OCI-LY3 (cell line): Measurements from ENCODE around the gene GPR150.
A peak's percentile ranks its signal among the peaks of the same experiment; 100 is the strongest.

Experiments used
- H2AFZ ChIP-seq: fragments of 200-600, 300-600 bp; shearing (Covaris generic); 2 replicates; pipeline ENCODE4 v1.6.0; 2014; ENCODE audit warnings: antibody characterized with exemption, low read depth, low read length
- H3K27ac ChIP-seq: fragments of 200-600, 300-600 bp; sonication (generic); 2 replicates; pipeline ENCODE4 v1.5.1; 2014; ENCODE audit warnings: mild to moderate bottlenecking, low read length, moderate library complexity, mixed read lengths
- H3K27me3 ChIP-seq: fragments of 200-600, 300-600 bp; sonication (generic); 2 replicates; pipeline ENCODE4 v1.6.1; 2014; ENCODE audit warnings: low read depth, low read length, mixed read lengths
- H3K36me3 ChIP-seq: fragments of 200-600, 300-600 bp; sonication (generic); replicated peaks from 2 replicates; pipeline ENCODE3; 2014; ENCODE audit warnings: low read depth, low read length, mixed read lengths
- H3K4me1 ChIP-seq: fragments of 300-600, 200-600 bp; sonication (generic); 2 replicates; pipeline ENCODE4 v1.6.1; 2014; ENCODE audit warnings: low read length, mixed read lengths
- H3K4me2 ChIP-seq: fragments of 200-600, 300-600 bp; sonication (generic); 2 replicates; pipeline ENCODE4 v1.6.1; 2014; ENCODE audit warnings: low read length, mixed read lengths
- H3K4me3 ChIP-seq: fragments of 300-600, 200-600 bp; sonication (generic); 2 replicates; pipeline ENCODE4 v1.5.1; 2014; ENCODE audit warnings: antibody characterized with exemption, mild to moderate bottlenecking, low read length, moderate library complexity
- H3K79me2 ChIP-seq: fragments of 300-600, 200-600 bp; shearing (Covaris generic); 2 replicates; pipeline ENCODE4 v1.6.1; 2014; ENCODE audit warnings: mild to moderate bottlenecking, low read length, mixed read lengths
- H3K9ac ChIP-seq: fragments of 300-600, 200-600 bp; shearing (Covaris generic); 2 replicates; pipeline ENCODE4 v1.6.0; 2014; ENCODE audit warnings: mild to moderate bottlenecking, low read length, moderate library complexity
- H3K9me3 ChIP-seq: fragments of 200-600, 300-600 bp; shearing (Covaris generic); 2 replicates; pipeline ENCODE4 v1.6.1; 2014; ENCODE audit warnings: low read length, mixed read lengths; ENCODE audit not compliant: insufficient read depth
- H4K20me1 ChIP-seq: fragments of 200-600, 300-600 bp; sonication (generic); 2 replicates; pipeline ENCODE4 v1.6.1; 2016; ENCODE audit warnings: low read length, mixed read lengths; ENCODE audit not compliant: insufficient read depth
- EZH2phosphoT487 ChIP-seq: fragments of 200-600 bp; shearing (Covaris generic); IDR thresholded peaks from 2 replicates; pipeline ENCODE4 v1.6.1; 2018; ENCODE audit warnings: antibody characterized with exemption, mixed run types, low read depth
- TF ChIP-seq, protein P1 (sequence below): fragments of 200-600, 300-600 bp; sonication (generic); IDR thresholded peaks from 2 replicates; pipeline ENCODE4 v1.5.1; 2014; ENCODE audit warnings: antibody characterized with exemption, low read length, low read depth

The GPR150 gene

GRCh38 chr5:95646569-95647431 lies 26.9 kb downstream of the GPR150 start, which contains the start of gene RFESD:
Gene RFESD, plus strand, starts transcription at chr5:95646777. Its CDS starts 5,495 bp downstream, at chr5:95652272.
- H3K4me2 ChIP-seq: peak within 1 kb of the TSS; percentile 97
- no peaks in the 10 kb centered on the region for H3K79me2 ChIP-seq
- peaks cover 38% of the 10 kb centered on the region for H3K4me1 ChIP-seq
- no peaks in the 10 kb centered on the region for H3K36me3 ChIP-seq
- H3K27ac ChIP-seq: peak within 1 kb of the TSS; percentile 94
- peak within 1 kb of the TSS; percentile 89 for H2AFZ ChIP-seq
- H3K9me3 ChIP-seq: no peaks in the 10 kb centered on the region
- TF ChIP-seq EZH2phosphoT487: no peak
- TF ChIP-seq, protein P1, sequence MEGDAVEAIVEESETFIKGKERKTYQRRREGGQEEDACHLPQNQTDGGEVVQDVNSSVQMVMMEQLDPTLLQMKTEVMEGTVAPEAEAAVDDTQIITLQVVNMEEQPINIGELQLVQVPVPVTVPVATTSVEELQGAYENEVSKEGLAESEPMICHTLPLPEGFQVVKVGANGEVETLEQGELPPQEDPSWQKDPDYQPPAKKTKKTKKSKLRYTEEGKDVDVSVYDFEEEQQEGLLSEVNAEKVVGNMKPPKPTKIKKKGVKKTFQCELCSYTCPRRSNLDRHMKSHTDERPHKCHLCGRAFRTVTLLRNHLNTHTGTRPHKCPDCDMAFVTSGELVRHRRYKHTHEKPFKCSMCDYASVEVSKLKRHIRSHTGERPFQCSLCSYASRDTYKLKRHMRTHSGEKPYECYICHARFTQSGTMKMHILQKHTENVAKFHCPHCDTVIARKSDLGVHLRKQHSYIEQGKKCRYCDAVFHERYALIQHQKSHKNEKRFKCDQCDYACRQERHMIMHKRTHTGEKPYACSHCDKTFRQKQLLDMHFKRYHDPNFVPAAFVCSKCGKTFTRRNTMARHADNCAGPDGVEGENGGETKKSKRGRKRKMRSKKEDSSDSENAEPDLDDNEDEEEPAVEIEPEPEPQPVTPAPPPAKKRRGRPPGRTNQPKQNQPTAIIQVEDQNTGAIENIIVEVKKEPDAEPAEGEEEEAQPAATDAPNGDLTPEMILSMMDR: no peak
- H3K4me3 ChIP-seq: peak within 1 kb of the TSS; percentile 83
- H3K9ac ChIP-seq: peak within 1 kb of the TSS; percentile 93
- no peaks in the 10 kb centered on the region for H3K27me3 ChIP-seq
- no peaks in the 10 kb centered on the region for H4K20me1 ChIP-seq

GRCh38 chr5:95647886-95648860 lies 28.3 kb downstream of the GPR150 start:
- TF ChIP-seq, protein P1: no peak
- TF ChIP-seq EZH2phosphoT487: no peak
- Histone ChIP-seq H3K9me3 (no peaks in the 10 kb centered on the region), H3K4me1 (peaks cover 38% of the 10 kb centered on the region), H2AFZ (peak overlapping the region; percentile 43), H3K9ac (peak overlapping the region; percentile 93), H4K20me1 (no peaks in the 10 kb centered on the region), H3K79me2 (no peaks in the 10 kb centered on the region), H3K36me3 (no peaks in the 10 kb centered on the region), H3K4me3 (peak overlapping the region; percentile 83), H3K27ac (peak overlapping the region; percentile 94), H3K27me3 (no peaks in the 10 kb centered on the region), H3K4me2 (peak overlapping the region; percentile 97)

GRCh38 chr5:95649274-95649673 lies 29.4 kb downstream of the GPR150 start:
- Histone ChIP-seq H2AFZ (no peak overlapping the region), H3K4me2 (peak overlapping the region; percentile 97; the same call in 1 of the 2 replicates), H3K9ac (no peak overlapping the region), H4K20me1 (no peaks in the 10 kb centered on the region), H3K4me1 (peaks cover 34% of the 10 kb centered on the region), H3K79me2 (no peaks in the 10 kb centered on the region), H3K9me3 (no peaks in the 10 kb centered on the region), H3K27me3 (no peaks in the 10 kb centered on the region), H3K4me3 (no peak overlapping the region), H3K27ac (no peak overlapping the region), H3K36me3 (no peaks in the 10 kb centered on the region)
- TF ChIP-seq, protein P1: no peak
- TF ChIP-seq EZH2phosphoT487: no peak
